Activated CD4-positive, alpha-beta T cell treated with anti-CD3 and anti-CD28 coated beads for 48 hours (primary cell): ENCODE results near the gene CHST11.
A peak's percentile ranks its signal among the peaks of the same experiment; 100 is the strongest.

Source experiments
- DNase-seq: peaks from one replicate; pipeline ENCODE4 v3.0.0-alpha.2; 2020

CHST11 gene

GRCh38 chr12:104482748-104483147 lies 26.0 kb downstream of the CHST11 start:
- DNase-seq = no peak

GRCh38 chr12:104484079-104484478 lies 27.3 kb downstream of the CHST11 start:
- no peak for DNase-seq

DNA sequence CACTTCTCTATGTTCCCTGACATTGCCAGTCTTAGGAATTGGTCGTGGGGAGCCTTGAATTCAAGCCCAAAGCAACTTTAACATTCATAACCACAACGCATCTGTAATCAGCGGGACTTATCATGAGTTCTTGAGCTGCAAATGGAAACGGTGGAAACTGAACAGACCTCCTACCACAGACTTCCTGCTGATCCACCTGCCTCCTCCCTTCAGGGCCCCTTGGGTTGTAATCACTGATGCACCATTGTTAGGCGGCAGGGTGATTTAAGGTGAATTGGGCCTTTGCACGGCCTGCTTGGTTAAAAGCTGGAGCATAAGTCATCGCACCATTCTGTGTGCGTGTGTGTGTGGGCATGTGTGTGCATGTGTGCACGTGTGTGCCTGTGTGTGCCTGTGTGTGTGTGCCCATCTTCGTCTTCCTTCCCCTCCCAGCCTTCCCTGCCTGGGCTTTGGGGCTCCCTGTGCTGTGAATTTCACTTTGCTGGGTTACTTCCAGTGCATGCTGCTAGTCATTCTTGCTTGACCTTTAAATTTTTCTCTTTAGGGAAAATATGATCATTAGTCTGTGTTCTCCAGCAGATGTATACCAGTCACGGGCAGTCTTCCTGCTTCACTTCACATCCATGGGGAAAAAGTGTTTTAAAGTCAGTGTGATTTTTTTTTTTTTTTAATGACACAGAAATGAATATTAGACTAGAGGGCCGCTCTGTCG lies 29.1 kb downstream of the CHST11 start:
- DNase-seq = peak; percentile 65

- no peak for DNase-seq
Observed at GRCh38 chr12:104486363-104486750, 29.6 kb downstream of the CHST11 start.

DNA sequence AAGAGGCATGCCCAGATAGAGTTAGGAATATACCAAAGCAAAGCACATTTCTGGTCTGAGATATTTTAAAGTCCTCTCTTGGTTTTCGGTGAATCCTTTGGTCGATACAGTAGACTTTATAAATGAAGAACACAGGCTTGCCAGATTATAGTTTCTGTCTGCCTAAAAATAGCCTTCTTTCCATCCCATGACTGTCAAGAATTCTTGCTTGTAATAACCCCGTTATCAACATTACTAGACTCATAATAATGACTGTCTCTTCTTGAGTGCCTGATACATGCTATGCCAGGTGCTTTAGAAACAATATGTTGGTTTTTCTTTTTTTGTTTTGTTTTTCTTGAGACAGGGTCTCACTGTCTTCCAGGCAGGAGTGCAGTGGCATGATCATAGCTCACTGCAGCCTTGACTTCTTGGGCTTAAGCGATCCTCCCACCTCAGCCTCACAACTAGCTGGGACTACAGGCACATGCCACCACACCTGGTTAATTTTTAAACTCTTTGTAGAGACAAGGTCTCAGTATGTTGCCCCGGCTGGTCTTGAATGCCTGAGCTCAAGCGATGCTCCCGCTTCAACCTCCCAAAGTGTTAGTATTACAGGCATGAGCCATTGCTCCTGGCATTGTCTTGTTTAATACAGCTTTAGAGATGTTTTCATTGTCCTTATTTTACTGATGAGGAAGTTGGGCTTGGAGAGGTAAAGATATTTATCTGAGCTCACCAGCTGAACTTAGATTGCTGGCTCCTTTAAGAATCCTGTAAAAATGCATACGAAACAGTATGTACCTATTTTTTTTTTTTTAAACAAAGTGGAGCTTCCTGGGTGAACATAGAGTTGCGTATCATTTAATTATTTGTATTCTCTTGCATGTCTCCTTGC lies 30.4 kb downstream of the CHST11 start:
- DNase-seq = no peak

DNA sequence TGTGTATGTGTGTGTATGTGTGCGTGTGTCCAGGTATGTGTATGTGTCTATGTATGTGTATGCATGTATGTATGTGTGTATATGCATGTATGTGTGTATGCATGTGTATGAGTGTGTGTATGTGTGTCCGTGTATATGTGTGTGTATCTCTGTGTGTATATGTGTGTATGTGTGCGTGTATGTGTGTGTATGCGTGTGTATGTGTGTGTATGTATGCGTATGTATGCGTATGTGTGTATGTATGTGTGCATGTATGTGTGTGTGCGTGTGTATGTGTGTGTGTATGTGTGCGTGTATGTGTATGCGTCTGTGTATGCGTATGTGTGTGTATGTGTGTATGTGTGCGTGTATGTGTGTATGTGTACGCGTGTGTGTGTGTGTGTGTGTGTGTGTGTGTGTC lies 31.6 kb downstream of the CHST11 start:
- no peak for DNase-seq

DNA sequence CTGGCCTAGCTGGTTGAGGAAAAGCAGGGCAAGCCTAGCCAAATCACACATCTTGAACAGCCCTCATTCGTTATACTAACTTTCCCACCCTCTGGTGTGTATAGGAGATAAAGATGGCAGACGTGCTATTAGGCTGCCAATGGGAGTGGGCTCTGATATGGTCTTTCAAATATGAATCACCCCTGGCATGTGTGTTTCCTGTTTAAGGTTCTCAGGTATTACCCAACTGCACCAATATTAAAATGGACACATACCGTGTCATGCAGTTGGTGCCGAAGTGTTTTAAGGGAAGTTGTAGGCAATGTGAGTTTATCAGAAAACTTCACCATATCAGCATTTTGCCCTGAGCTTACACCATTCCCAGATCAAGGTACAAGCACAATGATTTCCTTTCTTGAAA lies 33.4 kb downstream of the CHST11 start:
- DNase-seq = no peak

DNA sequence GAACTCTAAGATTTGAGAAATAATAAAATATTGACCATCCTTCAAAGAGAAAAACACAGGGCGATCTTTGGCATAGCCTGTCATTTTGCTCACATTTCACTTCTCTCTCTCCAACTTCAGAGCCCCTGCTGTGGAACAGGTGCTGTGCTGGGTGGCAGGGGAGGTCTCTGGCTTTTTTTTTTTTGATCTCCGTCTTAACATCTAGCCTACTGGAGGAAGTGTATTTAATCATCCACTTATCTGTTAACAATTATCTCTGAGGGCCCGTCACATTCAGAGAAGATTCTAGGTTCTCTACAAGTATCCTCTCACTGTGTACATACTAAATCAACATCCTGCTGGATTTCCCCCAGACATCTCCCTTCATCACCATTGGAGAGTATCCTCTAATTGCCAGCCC lies 34.1 kb downstream of the CHST11 start:
- no peak for DNase-seq

GRCh38 chr12:104493496-104493895 lies 36.7 kb downstream of the CHST11 start:
- DNase-seq = no peak

DNA sequence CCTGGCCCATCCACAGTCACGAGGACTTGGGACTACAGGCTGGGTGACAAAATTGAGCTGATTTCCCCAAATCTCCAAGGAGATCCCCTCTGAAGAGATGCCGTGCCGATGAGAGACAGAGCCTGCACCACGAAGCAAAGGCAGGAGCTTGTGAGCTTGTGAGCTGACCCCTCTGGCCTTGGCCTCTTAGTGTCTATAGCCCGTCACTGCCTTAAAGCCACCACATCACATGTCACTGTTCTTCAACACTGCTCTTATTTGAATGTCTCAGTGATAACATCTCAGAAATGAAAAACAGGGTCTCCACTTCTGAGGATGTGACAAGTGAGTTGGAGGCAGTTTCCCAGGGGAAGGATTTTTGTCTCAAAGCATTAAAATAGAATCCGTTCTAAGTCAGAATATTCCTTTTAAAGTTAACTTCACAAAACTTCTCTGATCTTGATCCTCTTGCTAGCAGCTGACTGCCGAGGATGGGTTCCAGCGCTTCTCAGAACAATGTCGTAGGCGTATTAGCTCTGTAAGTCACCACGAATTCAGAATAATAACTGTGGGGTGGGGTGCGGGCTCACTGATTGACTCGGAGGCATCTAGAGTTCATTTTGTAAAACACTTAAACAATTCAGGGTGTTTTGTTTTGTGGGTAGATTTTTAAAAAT lies 37.5 kb downstream of the CHST11 start:
- DNase-seq = peak; percentile 86

DNA sequence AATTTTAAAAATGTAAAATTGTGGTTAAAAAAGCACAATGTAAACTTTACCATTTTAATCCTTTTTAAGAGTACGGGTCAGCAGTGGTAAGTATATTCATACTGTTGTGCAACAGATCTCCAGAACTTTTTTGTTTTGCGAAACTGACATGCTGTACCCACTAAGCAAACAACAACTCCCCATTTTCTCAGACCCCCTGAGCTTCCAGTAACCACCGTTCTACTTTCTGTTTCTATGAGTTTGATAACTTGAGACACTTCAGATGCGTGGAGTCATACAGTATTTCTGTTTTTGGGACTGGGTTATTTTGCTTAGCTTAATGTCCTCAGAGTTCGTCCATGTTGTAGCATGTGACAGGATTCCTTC lies 38.0 kb downstream of the CHST11 start:
- no peak for DNase-seq

- DNase-seq = no peak
Observed at GRCh38 chr12:104495786-104496185, 39.0 kb downstream of the CHST11 start.

- no peak for DNase-seq
Observed at GRCh38 chr12:104496336-104496735, 39.6 kb downstream of the CHST11 start.

GRCh38 chr12:104498211-104498801 lies 41.6 kb downstream of the CHST11 start:
- DNase-seq = peak; percentile 61

DNA sequence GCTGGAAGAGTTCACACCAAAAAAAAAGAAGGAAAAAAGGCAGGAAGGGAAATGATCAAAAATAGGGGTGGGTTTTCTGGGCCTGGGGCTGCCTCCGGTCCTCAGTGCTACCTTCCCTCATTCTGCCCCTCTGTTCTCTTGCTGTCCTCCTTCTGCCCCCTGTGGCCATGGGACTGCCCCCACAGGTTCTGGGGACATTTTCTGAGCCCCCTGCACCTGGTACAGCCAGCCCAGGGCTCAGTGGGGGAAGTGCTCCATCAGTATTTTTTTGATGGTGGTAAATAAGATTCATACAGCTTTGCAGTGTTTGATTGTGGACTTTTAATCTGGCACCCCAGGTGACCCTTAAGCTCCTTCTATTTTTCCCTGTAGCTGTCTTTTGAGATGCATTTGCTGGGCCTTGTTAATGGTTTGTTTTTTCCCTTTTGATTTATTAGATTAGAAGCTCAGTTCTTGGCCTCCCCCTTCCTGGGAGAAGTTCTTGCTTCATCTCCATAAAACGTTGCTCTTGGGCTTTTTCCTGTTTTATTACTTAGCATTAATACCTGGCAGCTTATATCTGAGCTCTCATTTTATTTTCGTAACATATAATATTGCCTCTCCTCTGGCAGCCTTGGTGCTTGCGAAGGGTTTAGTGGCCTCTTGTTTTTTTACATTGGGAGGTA lies 43.1 kb downstream of the CHST11 start:
- DNase-seq = no peak

GRCh38 chr12:104501115-104501514 lies 44.4 kb downstream of the CHST11 start:
- DNase-seq = no peak

GRCh38 chr12:104501660-104502059 lies 44.9 kb downstream of the CHST11 start:
- DNase-seq = peak; percentile 55

GRCh38 chr12:104502217-104502616 lies 45.5 kb downstream of the CHST11 start:
- DNase-seq = no peak

- no peak for DNase-seq
Observed at GRCh38 chr12:104502638-104503037, 45.9 kb downstream of the CHST11 start.

- DNase-seq = no peak
Observed at GRCh38 chr12:104503191-104503590, 46.4 kb downstream of the CHST11 start.

GRCh38 chr12:104504146-104504545 lies 47.4 kb downstream of the CHST11 start:
- no peak for DNase-seq

- no peak for DNase-seq
Observed at GRCh38 chr12:104505095-104505818, 48.5 kb downstream of the CHST11 start.
